IMR-90 (cell line): ENCODE data around the gene RNF40. TPM values are rescaled to one million over a fixed set of nuclear protein-coding genes. Genes with fewer than 3 reads are reported as not detected.

Experiments used
- ATAC-seq: fragments of 200-7000 bp; cut with Tn5 transposase; 2 replicates; pipeline ENCODE4 v1.9.1; 2020; ENCODE audit warnings: low read depth, mild to moderate bottlenecking, moderate library complexity
- BruUV-seq: library from RNA; stranded (reverse); fragments of 400-500 nt; replicated peaks from 2 replicates; lab custom pipeline; 2021; lab: Mats Ljungman, UMichigan
- CTCF ChIA-PET: fragments of 300-600 bp; formaldehyde crosslinking; extraction: SDS; loops from one replicate; lab custom pipeline; 2021; ENCODE audit warnings: antibody characterized with exemption; lab: Yijun Ruan, JAX
- POLR2A ChIA-PET: fragments of 300-600 bp; sonication (Branson Sonifier 250); formaldehyde crosslinking; loops from one replicate; lab custom pipeline; 2022; ENCODE audit warnings: antibody characterized with exemption; ENCODE audit not compliant: unreplicated experiment; lab: Charles Lee
- DNase-seq: peaks from one replicate; pipeline ENCODE4 v3.0.0; 2013
- H2AFZ ChIP-seq: replicated peaks from 2 replicates; pipeline ENCODE3; 2013; ENCODE audit warnings: low read length, mild to moderate bottlenecking; ENCODE audit not compliant: poor library complexity
- H2AK5ac ChIP-seq: 2 replicates; pipeline ENCODE4 v1.6.1; 2013; ENCODE audit warnings: low read depth, low read length, inconsistent platforms
- H2AK9ac ChIP-seq: replicated peaks from 2 replicates; pipeline ENCODE3; 2013; ENCODE audit warnings: mild to moderate bottlenecking, low read depth, low read length, moderate library complexity; ENCODE audit not compliant: poor library complexity
- H2BK120ac ChIP-seq: 2 replicates; pipeline ENCODE4 v1.6.1; 2013; ENCODE audit warnings: low read depth, low read length, inconsistent platforms
- H2BK15ac ChIP-seq: 3 replicates; pipeline ENCODE4 v1.6.1; 2013; ENCODE audit warnings: low read depth, low read length, inconsistent platforms
- H2BK20ac ChIP-seq: 2 replicates; pipeline ENCODE4 v1.6.1; 2013; ENCODE audit warnings: low read depth, mild to moderate bottlenecking, inconsistent platforms, low read length, moderate library complexity
- H2BK5ac ChIP-seq: 2 replicates; pipeline ENCODE4 v1.6.1; 2013; ENCODE audit warnings: mild to moderate bottlenecking, low read depth, low read length, inconsistent platforms; ENCODE audit not compliant: poor library complexity, severe bottlenecking
- H3K14ac ChIP-seq: replicated peaks from 2 replicates; pipeline ENCODE4 v1.6.1; 2013; ENCODE audit warnings: low read depth, low read length, inconsistent platforms
- H3K18ac ChIP-seq: 2 replicates; pipeline ENCODE4 v1.6.1; 2013; ENCODE audit warnings: low read depth, low read length, control low read depth
- H3K23ac ChIP-seq: 2 replicates; pipeline ENCODE4 v1.6.1; 2013; ENCODE audit warnings: low read depth, low read length, inconsistent platforms
- H3K27ac ChIP-seq: 2 replicates; pipeline ENCODE4 v1.5.1; 2013; ENCODE audit warnings: mild to moderate bottlenecking, control low read depth, low read length; ENCODE audit not compliant: insufficient read depth
- H3K27me3 ChIP-seq: 2 replicates; pipeline ENCODE4 v1.6.1; 2013; ENCODE audit warnings: low read length; ENCODE audit not compliant: control insufficient read depth, insufficient read depth
- H3K36me3 ChIP-seq: 2 replicates; pipeline ENCODE4 v1.6.1; 2013; ENCODE audit warnings: low read length, mixed read lengths; ENCODE audit not compliant: control insufficient read depth, insufficient read depth
- H3K4ac ChIP-seq: 2 replicates; pipeline ENCODE4 v1.6.1; 2013; ENCODE audit warnings: low read depth, low read length, inconsistent platforms
- H3K4me1 ChIP-seq: 2 replicates; pipeline ENCODE4 v1.6.1; 2013; ENCODE audit warnings: low read length, mixed read lengths; ENCODE audit not compliant: control insufficient read depth, insufficient read depth
- H3K4me2 ChIP-seq: 2 replicates; pipeline ENCODE4 v1.6.1; 2013; ENCODE audit warnings: low read depth, mild to moderate bottlenecking, control low read depth, low read length, moderate library complexity
- H3K4me3 ChIP-seq: 2 replicates; pipeline ENCODE4 v1.5.1; 2013; ENCODE audit warnings: low read depth, mild to moderate bottlenecking, control low read depth, low read length, moderate library complexity; ENCODE audit not compliant: insufficient read depth
- H3K56ac ChIP-seq: 2 replicates; pipeline ENCODE4 v1.6.1; 2013; ENCODE audit warnings: low read length, inconsistent platforms; ENCODE audit not compliant: insufficient read depth; ENCODE audit errors: extremely low read depth
- H3K79me1 ChIP-seq, 2 experiments: 2 replicates each; pipeline ENCODE4 v1.6.1; 2013; ENCODE audit warnings: low read length in 2 of 2, inconsistent platforms in 1 of 2, low read depth in 1 of 2
- H3K9ac ChIP-seq: 2 replicates; pipeline ENCODE4 v1.6.1; 2013; ENCODE audit warnings: low read depth, low read length, control low read depth
- H3K9me1 ChIP-seq: 2 replicates; pipeline ENCODE4 v1.6.1; 2013; ENCODE audit warnings: low read length, inconsistent platforms; ENCODE audit not compliant: insufficient read depth
- H3K9me3 ChIP-seq: 2 replicates; pipeline ENCODE4 v1.6.1; 2013; ENCODE audit warnings: low read length; ENCODE audit not compliant: control insufficient read depth, insufficient read depth
- H4K20me1 ChIP-seq: 2 replicates; pipeline ENCODE4 v1.6.1; 2013; ENCODE audit warnings: low read length, inconsistent platforms; ENCODE audit not compliant: insufficient read depth
- H4K5ac ChIP-seq: 2 replicates; pipeline ENCODE4 v1.6.1; 2013; ENCODE audit warnings: mild to moderate bottlenecking, low read depth, low read length, control low read depth
- H4K8ac ChIP-seq, 2 experiments: 2 replicates each; pipeline ENCODE4 v1.6.1; 2013; ENCODE audit warnings: low read depth in 2 of 2, low read length in 2 of 2, control low read depth in 1 of 2, inconsistent platforms in 1 of 2
- H4K91ac ChIP-seq: 2 replicates; pipeline ENCODE4 v1.6.1; 2013; ENCODE audit warnings: low read depth, low read length, inconsistent platforms; ENCODE audit not compliant: insufficient read depth
- CHD1 ChIP-seq: IDR thresholded peaks from 2 replicates; pipeline ENCODE4 v1.6.1; 2012; ENCODE audit warnings: low read depth, low read length, improper control_type of control experiment
- FOS ChIP-seq: fragments of 150-350 bp; IDR thresholded peaks from 2 replicates; pipeline ENCODE4 v1.6.1; 2016; ENCODE audit warnings: low read depth, low read length
- MAZ ChIP-seq: IDR thresholded peaks from 2 replicates; pipeline ENCODE4 v1.6.1; 2012; ENCODE audit warnings: low read depth, mild to moderate bottlenecking, low read length, improper control_type of control experiment, moderate library complexity, borderline replicate concordance
- POLR2A ChIP-seq: IDR thresholded peaks from 2 replicates; pipeline ENCODE4 v1.6.1; 2012; ENCODE audit warnings: mild to moderate bottlenecking, low read depth, low read length
- USF2 ChIP-seq: fragments of 150-350 bp; IDR thresholded peaks from 2 replicates; pipeline ENCODE4 v1.6.1; 2017; ENCODE audit warnings: mild to moderate bottlenecking, antibody characterized with exemption, low read length, low read depth
- WGBS, 2 experiments: methylation state at CpG; one replicate each; pipeline versions ENCODE4 v1.1.5 to v1.1.7; 2013; ENCODE audit warnings: missing lambda C conversion rate in 2 of 2; ENCODE audit not compliant: insufficient read length in 1 of 2; ENCODE audit errors: extremely low coverage in 2 of 2; 5-methylcytosine and 5-hydroxymethylcytosine counted together
- dilution Hi-C: fragments of 300-500 bp; cut with HindIII; formaldehyde crosslinking; loops from one replicate; pipeline ENCODE4 v1.14.3; 2018; ENCODE audit warnings: low sequenced_read_pairs; ENCODE audit not compliant: unreplicated experiment
- in situ Hi-C: fragments of 300-500 bp; cut with MboI; formaldehyde crosslinking; loops from 3 replicates; pipeline ENCODE4 v1.14.3; 2019; ENCODE audit warnings: low sequenced_read_pairs, inconsistent platforms, mixed read lengths
- intact Hi-C: fragments of 100-400 bp; cut with micrococcal nuclease; formaldehyde crosslinking; loops from 2 replicates; pipeline ENCODE4 v1.10.0; 2022
- polyA plus RNA-seq, 3 experiments: library from polyadenylated mRNA; depleted of rRNA; stranded (reverse); fragments of >200 nt; gene quantifications; 2 replicates each; pipeline ENCODE4 v1.2.3, GENCODE V29; 2012; ENCODE audit warnings: low replicate concordance in 1 of 3
- total RNA-seq: library from RNA; depleted of rRNA; stranded (reverse); fragments of >200 nt; gene quantifications from 2 replicates; pipeline ENCODE4 v1.2.3, GENCODE V29; 2012

RNF40 gene
- total and polyA plus RNA-seq, 2 of the 4 experiments (the other 2 are of a cell fraction), result 46.7 to 72.4 TPM

- ChIA-PET POLR2A (interaction anchor here (1.5 kb wide), 1 partner anchor 18 kb away, joined by 13 read pairs; no protein-coding TSS in a partner anchor), CTCF (interaction anchor here (0.6 to 0.8 kb wide), 2 partner anchors 27 to 670 kb away, joined by 3 to 4 read pairs; no protein-coding TSS in a partner anchor)
- H2AFZ ChIP-seq, result peak overlapping the region; percentile 95
- peak overlapping the region; percentile 97 to 99 for H4K8ac ChIP-seq
- H3K18ac ChIP-seq, result peak overlapping the region; percentile 76
- H4K5ac ChIP-seq, result peak overlapping the region; percentile 98
- H3K4ac ChIP-seq, result peak overlapping the region; percentile 96
- H4K91ac ChIP-seq, result peak overlapping the region; percentile 79
- peaks cover 11 to 33% of the 10 kb centered on the region in 2 experiments for H3K79me1 ChIP-seq
- TF ChIP-seq USF2 (no peak), FOS (no peak), CHD1 (no peak), POLR2A (no peak), MAZ (no peak)
- BruUV-seq, result no TSS peak
- H3K56ac ChIP-seq, result peak overlapping the region; percentile 59
- peak overlapping the region; percentile 35; the same call in 1 of the 2 replicates for H3K23ac ChIP-seq
- no peak for DNase-seq
- 0 out of 2 replicates have a peak, but pooled peaks cover 2% of the 10 kb centered on the region for H3K27me3 ChIP-seq
- no peaks in the 10 kb centered on the region for H3K9me3 ChIP-seq
- H3K36me3 ChIP-seq, result peaks cover 16% of the 10 kb centered on the region
- H4K20me1 ChIP-seq, result peaks cover 8% of the 10 kb centered on the region
- no peak overlapping the region for H2BK20ac ChIP-seq
- peak overlapping the region; percentile 5 for H2BK120ac ChIP-seq
- H3K9ac ChIP-seq, result peak overlapping the region; percentile 91
- 66% methylated on average over 5 of the region's 11 CpGs; no CpG with 5 or more reads in 1 of the 2 experiments for WGBS, 2 experiments
- peak overlapping the region; percentile 70 for H3K14ac ChIP-seq
- peaks cover 4% of the 10 kb centered on the region for H3K4me1 ChIP-seq
- intact Hi-C loops (loop anchor here (1.0 kb wide), 3 partner anchors 18 to 134 kb away; no protein-coding TSS in a partner anchor), in situ Hi-C loops (no loop called here), dilution Hi-C loops (no loop called here)
- H3K27ac ChIP-seq, result peak overlapping the region; percentile 96
- H3K4me3 ChIP-seq, result peak overlapping the region; percentile 96
- peak overlapping the region; percentile 88 for H2BK5ac ChIP-seq
- peak overlapping the region; percentile 52; the same call in 1 of the 3 replicates for H2BK15ac ChIP-seq
- peak overlapping the region; percentile 40; the same call in 1 of the 2 replicates for H2AK5ac ChIP-seq
- H2AK9ac ChIP-seq, result peak overlapping the region; percentile 99
- H3K9me1 ChIP-seq, result peaks cover 6% of the 10 kb centered on the region; the same call in 1 of the 2 replicates
- H3K4me2 ChIP-seq, result peak overlapping the region; percentile 92
- no peak for ATAC-seq
These were observed 25.7 kb downstream of the RNF40 start for GRCh38 chr16:30787613-30788378.
